HG03108 (cell line): Measurements from ENCODE around the gene RIMBP2.
"Not testable (repeated sequence)": the region's sequence is repeated elsewhere in the genome, so short reads cannot be mapped to it uniquely, and the experiment has no call there.

ENCODE experiments used
- ATAC-seq: cut with Tn5 transposase; IDR thresholded peaks from one replicate; pipeline ENCODE4 v1.9.1; 2021; ENCODE audit warnings: moderate library complexity; ENCODE audit not compliant: unreplicated experiment

RIMBP2 gene, protein sequence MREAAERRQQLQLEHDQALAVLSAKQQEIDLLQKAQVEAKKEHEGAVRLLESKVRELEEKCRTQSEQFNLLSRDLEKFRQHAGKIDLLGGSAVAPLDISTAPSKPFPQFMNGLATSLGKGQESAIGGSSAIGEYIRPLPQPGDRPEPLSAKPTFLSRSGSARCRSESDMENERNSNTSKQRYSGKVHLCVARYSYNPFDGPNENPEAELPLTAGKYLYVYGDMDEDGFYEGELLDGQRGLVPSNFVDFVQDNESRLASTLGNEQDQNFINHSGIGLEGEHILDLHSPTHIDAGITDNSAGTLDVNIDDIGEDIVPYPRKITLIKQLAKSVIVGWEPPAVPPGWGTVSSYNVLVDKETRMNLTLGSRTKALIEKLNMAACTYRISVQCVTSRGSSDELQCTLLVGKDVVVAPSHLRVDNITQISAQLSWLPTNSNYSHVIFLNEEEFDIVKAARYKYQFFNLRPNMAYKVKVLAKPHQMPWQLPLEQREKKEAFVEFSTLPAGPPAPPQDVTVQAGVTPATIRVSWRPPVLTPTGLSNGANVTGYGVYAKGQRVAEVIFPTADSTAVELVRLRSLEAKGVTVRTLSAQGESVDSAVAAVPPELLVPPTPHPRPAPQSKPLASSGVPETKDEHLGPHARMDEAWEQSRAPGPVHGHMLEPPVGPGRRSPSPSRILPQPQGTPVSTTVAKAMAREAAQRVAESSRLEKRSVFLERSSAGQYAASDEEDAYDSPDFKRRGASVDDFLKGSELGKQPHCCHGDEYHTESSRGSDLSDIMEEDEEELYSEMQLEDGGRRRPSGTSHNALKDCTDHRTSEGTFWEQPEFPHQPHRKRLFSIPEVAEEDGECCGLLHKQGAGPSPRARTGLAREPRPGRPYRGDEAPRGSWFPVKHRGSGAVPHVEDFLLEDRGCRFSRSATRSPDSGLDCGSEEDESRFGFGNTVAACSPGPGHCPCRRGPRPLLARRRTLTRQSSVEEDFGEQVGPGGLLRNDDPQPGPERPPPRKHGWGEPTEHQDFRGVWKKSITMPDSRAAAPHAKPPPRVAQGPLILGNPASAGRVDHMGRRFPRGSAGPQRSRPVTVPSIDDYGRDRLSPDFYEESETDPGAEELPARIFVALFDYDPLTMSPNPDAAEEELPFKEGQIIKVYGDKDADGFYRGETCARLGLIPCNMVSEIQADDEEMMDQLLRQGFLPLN (N-terminal part only)

DNA sequence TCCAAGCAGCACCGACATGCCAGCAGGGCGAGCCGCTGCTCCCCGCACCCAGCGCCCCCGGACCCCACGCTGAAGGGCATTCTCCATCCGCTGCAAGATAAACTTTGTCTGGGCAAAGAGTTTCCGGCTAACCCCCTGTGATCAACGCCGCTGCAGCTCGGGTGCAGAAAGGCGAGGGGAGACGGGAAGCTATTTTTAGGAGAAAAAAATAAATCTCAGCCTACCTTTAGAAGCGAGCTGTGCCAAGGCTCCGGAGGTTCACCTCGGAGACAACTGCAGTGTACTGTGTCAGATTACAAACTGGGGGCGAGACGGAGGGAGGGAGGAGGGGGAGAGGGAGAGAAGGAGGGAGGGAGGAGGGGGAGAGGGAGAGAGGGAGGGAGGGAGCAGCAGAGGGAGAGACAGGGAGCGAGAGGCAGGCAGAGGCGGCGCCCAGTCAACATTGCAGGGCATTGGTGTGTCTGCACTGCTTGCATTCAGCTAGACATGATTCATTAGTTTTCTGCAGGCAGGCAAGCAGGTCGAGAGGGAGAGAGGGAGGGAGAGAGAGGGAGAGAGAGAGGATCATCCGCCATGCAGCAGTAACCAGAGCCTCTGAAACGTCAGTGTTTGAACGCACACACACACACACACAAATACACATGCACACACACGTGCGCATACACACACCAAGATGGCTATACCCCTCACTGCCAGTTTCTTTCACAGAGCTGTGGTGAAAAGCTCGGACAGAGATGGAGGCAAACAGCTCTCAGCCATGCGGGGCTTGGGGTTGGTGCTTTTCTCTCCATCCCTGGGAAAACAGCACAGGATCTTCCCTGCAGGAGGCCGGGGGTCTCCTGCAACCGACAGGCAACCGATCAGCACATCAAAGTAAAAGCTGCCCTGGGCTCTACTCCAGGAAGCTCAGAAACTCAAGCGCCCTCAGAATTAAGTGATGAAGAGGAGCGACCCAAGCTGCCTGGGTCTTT lies at the start of gene RIMBP2:
TSS of gene RIMBP2 (minus strand) at position 302 of the 971 bp plus-strand sequence. CDS start 237,286 bp downstream, outside the sequence.
- no peak for ATAC-seq

DNA sequence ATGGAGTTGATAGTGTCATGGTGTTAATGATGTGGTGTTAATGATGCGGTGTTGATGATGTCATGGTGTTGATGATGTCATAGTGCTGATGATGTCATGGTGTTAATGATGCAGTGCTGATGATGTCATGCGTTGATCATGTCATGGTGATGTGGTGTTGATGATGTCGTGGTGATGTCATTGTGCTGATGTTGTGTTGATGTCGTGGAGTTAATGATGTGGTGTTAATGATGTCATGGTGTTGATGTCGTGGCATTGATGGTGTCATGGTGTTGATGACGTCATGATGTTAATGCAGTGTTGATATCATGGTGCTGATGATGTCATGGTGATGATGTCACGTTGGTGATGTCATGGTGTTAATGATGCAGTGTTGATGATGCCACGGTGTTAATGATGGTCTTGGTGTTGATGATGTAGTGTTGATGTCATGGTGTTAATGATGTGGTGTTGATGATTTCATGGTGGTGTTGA lies 49.1 kb upstream of the RIMBP2 start:
- ATAC-seq, result no peak

DNA sequence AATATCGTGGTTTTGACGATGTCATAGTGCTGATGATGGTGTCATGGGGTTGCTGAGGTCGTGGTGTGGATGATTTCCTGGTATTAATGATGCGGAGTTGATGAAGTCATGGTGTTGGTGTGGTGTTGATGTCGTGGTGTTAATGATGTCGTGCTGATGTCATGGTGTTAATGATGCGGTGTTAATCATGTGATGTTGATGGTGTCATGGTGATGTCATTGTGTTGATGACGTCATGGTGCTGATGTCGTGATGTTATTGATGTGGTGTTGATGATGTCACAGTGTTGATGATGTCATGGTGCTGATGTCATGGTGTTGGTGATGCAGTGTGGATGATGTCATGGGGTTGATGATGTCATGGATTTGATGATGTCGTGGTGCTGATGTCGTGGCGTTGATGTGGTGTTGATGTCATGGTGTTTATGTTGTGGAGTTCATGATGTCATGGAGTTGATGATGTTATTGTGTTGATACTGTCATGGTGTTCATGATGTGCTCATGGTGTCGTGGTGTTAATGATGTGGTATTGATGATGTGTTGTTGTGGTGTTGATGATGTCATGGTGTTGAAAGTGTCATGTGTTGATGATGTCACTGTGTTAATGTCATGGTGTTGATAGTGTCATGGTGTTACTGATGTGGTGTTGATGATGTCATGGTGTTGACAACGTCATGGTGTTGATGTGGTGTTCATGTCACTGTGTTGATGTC lies 48.5 kb upstream of the RIMBP2 start:
- no peak for ATAC-seq

DNA sequence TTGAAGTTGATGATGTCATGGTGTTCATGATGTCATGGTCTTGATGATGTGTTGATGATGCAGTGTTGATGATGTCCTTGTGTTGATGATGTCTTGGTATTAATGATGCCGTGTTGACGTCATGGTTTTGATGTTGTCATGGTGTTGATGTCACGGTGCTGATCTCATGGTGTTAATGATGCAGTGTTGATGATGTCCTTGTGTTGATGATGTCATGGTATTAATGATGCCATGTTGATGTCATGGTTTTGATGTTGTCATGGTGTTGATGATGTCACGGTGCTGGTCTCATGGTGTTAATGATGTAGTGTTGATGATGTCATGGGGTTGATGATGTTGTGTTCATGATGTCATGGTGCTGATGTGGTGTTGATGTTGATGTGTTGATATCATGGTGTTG lies 48.0 kb upstream of the RIMBP2 start:
- ATAC-seq, result no peak

DNA sequence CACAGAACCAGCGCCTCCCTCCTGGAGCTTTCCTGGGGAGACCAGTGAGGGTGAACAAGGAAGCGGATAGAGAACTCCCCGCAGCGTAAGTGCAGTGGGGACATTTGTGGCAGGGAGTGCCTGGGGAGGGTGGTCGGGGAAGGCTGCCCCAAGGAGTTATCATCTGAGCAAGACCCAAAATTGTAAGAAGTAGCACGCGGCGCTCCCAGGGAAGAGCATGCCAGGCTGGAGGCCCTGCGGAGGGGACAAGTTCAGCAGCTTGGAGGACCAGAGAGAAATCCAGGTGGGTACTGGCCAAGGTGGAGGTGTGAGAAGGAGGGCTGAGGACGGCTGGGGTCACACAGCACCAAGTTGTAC lies 46.2 kb upstream of the RIMBP2 start:
- no peak for ATAC-seq

DNA sequence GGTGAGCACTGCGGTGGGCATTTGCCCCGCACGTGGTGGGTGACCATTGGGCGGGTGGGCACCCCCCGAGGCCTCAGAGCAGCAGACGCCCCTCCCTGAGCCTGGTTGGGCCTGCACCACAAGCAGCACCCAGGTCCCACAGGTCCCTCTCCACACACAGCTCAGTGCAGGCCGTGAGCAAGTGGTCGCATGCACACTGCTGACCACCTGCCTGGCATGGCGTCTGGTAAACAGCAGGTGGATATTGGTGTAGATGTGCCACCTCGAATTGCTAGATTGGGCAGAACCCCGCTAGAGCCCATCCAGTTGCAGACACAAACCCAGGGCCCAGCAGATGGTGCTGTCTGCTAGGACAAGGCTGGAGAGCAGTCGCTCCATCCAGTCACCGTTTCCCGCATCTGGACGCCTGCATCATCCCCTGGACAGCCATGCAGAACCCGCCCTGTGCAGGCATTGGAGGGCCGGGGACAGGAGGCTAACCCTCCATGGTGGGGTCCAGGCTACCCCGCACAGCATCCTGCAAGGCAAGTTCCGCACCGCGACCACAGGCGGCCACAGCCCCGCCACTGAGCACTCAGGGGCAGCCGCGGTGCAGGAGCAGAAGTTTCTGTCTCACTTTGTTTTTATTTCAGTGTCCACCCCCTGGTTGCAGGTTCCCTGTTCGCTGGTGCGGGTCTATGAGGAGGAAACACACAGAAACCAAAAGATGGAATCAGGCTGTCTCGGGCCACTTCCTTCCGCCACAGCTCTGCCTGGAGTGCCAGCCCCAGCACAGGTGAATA lies 45.6 kb upstream of the RIMBP2 start:
- ATAC-seq, result peak; percentile 50

DNA sequence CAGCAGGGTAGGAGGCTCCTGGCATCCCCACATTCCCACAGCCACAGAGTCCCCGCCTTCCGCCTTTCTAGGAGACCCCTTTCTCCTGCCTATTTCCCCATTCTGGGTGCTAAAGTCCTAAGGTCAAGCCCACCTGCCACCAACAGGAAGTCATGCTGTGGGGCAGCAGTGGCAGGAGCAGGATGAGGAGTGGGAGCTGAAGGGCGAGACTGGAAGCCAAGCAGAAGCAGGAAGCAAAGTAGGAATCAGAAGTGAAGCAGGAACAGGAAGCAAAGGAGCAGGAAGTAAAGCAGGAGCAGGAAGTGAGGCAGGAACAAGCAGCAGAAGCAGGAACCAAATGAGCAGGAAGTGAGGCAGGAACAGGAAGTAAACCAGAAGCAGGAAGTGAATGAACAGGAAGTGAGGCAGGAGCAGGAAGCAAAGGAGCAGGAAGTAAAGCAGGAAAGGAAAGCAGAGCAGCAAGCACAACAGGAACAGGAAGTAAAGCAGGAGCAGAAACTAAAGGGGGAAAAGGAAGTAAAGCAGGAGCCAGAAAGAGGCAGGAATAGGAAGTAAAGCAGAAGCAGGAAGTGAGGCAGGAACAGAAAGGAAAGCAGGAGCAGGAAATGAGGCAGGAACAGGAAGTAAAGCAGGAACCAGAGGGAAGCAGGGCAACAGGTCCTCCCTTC lies 38.3 kb upstream of the RIMBP2 start:
- ATAC-seq, result no peak

DNA sequence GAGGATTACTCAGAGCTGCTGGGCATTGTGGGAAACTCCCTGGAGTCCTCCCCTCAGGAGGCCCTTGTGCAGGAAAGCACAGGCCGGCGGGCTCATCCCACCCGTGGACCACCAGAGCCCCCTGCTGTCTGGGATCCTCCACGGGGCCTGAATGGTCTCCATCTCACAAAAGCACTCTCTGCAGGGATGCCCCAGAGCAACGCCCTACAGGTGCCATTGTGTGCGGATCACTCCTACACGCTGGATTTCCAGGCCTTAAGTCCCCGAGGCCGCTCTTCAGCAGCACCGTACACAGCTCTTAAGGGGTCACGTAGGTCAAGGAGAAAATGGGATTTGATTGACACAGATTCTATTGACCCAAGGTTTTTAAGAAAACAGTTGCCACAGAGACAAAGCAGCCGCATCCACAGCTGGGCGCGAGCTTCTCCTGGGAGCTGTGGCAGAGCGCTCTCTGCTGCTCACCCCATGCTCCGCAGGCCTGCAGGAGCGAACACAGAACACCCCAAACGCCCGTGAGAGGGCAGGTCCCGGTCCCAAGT lies 36.7 kb upstream of the RIMBP2 start:
- no peak for ATAC-seq

DNA sequence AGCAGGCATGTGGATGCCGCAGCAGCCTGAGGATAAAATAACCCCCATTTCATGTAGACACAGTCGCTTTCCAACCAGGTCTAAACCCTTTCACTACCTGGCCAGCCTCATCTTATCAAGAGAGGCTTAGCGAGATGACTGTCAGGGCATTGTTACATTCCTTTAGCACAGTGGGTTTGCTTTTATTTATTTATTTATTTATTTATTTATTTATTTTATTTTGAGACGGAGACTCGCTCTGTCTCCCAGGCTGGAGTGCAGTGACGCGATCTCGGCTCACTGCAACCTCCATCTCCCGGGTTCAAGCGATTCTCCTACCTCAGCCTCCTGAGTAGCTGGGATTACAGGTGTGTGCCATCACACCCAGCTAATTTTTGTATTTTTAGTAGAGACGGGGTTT lies 35.9 kb upstream of the RIMBP2 start:
- ATAC-seq, result not testable (repeated sequence)

DNA sequence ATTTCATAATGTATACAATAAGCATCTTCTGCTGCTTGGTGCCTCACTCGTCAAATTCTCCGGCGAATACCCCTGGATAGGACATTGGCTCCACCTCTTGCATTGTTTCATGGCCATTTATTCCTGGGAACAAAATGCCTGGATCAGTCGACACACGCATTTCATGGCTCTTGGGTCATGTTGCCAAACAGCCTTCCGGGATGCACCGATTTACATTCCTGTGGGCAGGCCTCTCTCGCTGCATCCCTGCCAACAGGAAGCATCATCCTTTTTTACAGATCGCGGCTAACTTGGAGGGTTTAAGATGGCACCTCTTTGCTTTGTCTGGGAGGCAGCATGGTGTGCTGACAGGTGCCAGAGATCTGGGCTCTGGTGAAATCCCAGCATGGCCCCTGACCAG lies 32.7 kb upstream of the RIMBP2 start:
- ATAC-seq, result no peak

DNA sequence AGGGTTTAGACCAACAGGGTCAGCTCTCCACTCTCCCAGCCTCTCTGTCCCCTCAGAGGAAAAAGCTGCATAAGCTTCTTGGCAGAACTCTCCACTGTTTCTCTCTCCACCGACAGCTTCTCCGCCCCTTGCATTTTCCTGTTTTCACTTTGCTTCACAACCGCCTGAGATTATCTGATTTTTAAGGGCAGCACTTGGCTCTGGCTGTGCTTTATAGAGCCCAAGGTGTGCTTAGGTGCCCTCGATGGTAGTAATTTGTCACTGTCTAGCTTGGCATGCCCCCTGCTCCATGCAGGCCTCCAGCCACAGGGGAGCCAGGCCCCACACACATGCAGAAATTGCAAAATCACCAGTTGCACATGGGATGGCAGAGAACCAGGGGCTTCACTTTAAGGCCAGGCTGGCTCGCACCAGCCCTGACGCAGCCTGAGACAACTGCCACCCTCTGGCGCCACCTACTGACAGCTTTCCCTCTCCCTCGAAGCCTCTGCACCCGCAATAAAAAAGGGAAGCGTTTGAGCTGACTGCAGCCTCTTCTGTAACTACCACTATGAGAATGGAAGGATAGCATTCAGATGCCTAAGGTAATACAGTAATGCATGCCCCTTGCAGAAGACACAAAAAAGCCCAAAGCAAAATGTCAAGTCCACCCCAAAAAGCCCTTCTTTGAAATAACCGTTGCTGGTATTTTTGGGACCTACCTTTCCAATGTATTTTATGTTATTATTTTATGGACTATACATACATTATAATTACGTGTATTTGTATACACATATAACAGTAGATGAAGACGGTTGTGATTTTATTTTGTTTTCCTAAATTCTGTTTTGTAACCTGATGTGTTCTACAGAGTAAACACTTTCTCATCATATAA lies 32.0 kb upstream of the RIMBP2 start:
- peak; percentile 91 for ATAC-seq

DNA sequence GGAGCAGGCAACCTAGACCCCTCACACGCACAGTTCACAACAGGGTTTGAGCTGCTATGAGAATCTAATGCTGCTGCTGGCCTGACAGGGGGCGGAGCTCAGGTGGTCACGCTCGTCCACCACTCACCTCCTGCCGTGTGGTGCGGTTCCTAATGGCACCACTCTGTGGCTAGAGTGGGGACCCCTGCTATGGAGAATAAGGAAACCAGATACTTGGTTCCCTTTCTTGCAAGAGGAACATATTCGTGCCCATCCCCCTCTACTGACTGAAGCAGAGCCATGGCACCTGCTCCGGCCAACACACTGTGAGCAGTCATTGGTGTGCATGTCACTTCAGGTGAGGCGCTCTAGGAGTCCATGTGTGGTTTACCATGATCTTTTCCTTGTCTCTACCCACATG lies 30.4 kb upstream of the RIMBP2 start:
- no peak for ATAC-seq

DNA sequence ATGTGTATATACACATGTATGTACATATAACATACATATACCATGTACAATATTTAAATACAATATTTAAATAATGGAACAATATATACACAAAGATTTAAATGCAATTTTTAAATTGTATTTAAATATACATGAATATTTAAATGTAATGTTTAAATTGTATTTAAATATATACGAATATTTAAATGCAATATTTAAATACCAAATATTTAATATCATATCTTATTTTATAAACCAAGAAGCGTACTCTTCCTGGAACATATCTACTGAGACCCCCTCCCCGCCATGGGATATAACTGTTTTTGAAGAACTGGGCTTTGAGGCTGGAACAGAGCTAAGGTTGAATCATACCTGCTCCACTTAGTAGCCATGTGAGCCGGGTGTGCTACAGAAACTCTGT lies 29.8 kb upstream of the RIMBP2 start:
- no peak for ATAC-seq

DNA sequence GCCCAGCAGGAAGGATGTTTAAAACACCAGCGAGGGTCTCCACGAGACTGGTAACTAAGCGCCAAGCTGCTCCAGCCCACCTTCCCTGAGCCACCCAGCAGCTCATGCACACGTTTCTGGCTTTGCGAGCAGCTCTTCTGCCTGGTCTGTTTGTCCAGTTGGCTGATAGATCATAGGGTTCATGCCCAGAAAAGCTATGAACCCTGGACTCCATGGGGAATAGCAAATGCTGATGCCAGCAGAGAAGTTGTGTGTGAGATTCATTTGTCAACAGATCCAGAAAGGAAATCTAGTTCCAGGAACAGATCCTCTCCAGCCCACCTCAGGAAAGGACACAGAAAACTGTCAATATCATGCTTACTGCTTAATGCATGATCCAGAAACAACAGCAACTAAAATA lies 28.2 kb upstream of the RIMBP2 start:
- ATAC-seq, result no peak

DNA sequence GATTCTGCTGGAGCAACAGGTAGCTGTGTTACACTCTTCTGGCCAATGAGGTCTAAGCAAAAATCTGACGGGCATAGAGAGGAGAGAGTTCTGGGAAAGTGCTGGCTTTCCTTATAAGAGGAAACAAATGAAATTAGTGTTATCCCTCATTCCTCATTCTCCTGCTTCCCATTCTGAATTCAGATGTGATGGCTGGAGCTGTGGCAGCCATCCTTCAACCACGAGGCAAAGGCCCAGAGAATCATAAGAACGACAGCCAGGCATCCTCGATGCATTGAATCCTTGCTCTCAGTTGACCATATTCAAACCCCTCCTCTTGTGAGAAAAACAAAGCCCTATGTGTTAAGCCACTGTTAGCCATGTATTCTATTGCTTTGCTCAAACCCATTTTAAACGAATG lies 27.5 kb upstream of the RIMBP2 start:
- no peak for ATAC-seq

DNA sequence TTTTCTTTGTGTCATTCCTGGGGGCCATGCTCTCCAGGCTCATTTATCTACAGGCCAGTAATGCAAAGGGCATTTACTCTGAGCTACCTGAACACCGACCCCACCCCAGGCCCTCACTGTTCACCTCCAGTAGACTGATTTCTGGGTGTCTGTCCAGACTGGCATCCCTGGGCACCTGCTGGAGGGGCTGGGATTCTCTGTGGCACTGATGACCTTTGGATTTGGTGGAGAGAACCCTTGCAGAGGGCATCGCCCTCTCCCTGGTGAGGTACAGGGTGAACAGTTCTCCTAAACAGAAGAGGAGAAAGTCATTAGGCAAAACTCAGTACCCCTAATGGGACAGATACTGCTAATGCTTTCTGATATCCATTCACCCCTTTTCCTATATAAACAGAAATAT lies 27.1 kb upstream of the RIMBP2 start:
- ATAC-seq, result no peak

DNA sequence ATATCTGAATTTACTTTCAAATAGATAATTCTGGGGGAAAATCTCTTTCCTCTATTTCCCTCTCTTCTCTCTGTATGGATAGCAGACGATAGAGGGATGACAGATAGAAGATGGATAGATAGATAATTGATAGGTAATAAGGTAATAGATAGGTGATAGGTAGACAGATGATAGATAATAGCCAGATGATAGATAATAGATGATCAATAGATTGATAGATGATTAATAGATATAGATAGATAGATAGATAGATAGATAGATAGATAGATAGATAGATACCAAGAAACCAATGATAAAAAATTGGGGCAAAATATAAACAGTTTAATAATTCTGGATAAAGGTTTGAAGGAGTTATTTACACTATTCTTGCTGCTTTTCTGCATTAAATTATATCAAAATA lies 26.6 kb upstream of the RIMBP2 start:
- no peak for ATAC-seq
